ENCODE results near the gene GSTM3. TPM values are rescaled to one million over a fixed set of nuclear protein-coding genes. Genes with fewer than 3 reads are reported as not detected.
"Not testable (repeated sequence)": the region's sequence is repeated elsewhere in the genome, so short reads cannot be mapped to it uniquely, and the experiment has no call there.

Gene GSTM3
- total RNA-seq, 4 donors from 2014 or later: 16.3 to 72.6 (median 32.4) TPM

DNA sequence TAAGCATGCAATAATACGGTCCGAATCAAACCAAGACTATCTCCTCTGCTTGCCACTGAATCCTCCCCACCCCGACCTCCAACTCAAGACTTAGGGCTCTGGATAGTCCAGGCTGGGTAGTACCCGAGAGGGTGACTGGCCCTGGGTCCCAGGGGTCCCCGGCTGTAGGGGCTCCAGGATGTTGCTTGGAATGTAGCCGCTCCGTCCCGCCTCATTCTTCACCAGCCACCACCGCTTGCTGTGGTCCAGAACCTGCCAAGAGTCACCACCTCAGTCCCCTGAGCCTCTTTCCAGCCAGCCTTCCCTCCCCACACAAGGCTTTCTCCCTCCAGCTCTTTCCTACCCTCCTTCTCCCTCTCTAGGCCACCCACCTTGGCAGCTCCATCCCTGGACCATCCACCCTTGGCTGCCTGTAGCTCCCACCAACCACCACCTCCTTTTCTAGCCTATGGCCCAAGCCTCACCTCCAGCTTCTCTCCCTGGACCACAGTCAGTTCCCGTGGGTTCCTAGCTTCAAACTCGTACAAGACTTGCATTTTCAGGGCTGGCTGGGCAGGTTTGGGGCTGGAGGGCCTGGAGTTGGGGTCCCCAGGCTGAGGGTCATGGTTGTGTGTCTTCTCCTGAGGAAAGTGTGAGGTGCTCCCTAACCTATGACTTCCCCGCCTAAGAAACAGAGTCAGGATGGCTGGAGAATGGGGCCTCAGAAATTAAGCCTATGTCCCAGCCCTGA lies 10.9 kb upstream of the GSTM3 start:
- DNase-seq: peak in 1 of 3 donors; percentile 34
- H3K9me3 ChIP-seq: no peaks in the 10 kb centered on the region
- H3K27ac ChIP-seq: no peak overlapping the region
- TF ChIP-seq, protein P1, sequence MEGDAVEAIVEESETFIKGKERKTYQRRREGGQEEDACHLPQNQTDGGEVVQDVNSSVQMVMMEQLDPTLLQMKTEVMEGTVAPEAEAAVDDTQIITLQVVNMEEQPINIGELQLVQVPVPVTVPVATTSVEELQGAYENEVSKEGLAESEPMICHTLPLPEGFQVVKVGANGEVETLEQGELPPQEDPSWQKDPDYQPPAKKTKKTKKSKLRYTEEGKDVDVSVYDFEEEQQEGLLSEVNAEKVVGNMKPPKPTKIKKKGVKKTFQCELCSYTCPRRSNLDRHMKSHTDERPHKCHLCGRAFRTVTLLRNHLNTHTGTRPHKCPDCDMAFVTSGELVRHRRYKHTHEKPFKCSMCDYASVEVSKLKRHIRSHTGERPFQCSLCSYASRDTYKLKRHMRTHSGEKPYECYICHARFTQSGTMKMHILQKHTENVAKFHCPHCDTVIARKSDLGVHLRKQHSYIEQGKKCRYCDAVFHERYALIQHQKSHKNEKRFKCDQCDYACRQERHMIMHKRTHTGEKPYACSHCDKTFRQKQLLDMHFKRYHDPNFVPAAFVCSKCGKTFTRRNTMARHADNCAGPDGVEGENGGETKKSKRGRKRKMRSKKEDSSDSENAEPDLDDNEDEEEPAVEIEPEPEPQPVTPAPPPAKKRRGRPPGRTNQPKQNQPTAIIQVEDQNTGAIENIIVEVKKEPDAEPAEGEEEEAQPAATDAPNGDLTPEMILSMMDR (IDR thresholded peaks at IDR 0.05): no peak
- TF ChIP-seq POLR2A (IDR thresholded peaks at IDR 0.05): no peak
- H3K36me3 ChIP-seq: peaks cover 0 to 58% (median 0%) of the 10 kb centered on the region in 3 donors
- H3K27me3 ChIP-seq: no peaks in the 10 kb centered on the region
- no peak overlapping the region for H3K4me3 ChIP-seq
- H3K4me1 ChIP-seq: no peaks in the 10 kb centered on the region

DNA sequence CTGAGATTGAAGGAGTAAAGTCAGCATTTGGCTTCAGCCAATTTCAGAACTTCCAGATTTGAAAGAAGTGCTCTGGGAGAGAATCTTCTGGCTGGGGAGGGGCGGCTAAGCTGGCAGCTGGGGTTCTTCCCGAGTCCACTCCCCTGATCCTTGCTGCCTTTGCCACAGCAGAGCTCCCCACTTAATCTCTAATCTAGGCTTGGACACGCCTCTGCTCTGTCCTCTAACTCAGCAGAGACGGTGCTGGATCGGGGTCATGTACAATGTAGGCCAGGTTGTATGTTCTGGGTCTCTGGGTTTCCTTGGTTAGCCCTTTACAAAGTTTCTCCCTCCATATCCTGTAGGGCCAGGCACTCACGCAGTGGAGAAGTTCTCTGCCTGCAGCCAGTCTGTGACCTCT lies 10.1 kb upstream of the GSTM3 start:
- no peak for DNase-seq
- Histone ChIP-seq H3K27me3 (no peaks in the 10 kb centered on the region), H3K36me3 (peaks cover 0 to 50% (median 0%) of the 10 kb centered on the region in 3 donors), H3K4me1 (no peaks in the 10 kb centered on the region), H3K4me3 (no peak overlapping the region), H3K9me3 (no peaks in the 10 kb centered on the region), H3K27ac (no peak overlapping the region)
- TF ChIP-seq, protein P1 (IDR thresholded peaks at IDR 0.05): no peak
- no peak for TF ChIP-seq POLR2A (IDR thresholded peaks at IDR 0.05)

DNA sequence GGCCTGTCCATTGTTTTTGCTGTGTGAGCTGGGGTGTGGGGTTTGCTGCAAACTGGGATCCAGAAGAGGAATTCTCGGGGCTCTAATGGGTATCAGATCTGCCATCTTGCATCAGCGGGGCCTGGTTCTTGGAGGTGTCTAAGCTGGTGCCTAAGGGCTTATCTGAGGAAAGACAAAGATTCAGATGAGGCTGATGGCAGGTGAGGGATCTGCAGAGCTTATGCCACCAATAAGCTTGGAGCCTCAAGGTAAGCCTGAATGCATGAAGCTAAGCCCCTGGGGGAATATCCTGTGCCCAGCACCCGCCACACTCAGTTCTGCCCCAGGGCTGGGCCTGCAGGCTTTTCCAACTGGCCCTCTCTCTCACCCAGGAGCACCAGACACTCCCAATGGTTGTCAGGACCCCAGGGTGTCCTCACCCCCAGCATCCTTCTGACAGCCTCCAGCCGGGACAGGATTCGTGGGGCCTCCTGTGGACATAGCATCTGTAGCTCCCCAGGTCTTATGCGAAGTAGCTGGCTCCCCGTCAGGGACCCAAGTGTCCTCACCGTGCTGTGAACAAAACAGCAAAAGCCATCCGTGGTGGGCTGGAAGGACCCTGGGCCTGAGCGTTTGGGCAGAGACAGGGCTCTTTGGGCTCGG lies 9.5 kb upstream of the GSTM3 start:
- Histone ChIP-seq H3K4me3 (no peak overlapping the region), H3K9me3 (no peaks in the 10 kb centered on the region), H3K27me3 (no peaks in the 10 kb centered on the region), H3K36me3 (peaks cover 0 to 45% (median 0%) of the 10 kb centered on the region in 3 donors), H3K27ac (no peak overlapping the region), H3K4me1 (no peaks in the 10 kb centered on the region)
- DNase-seq: no peak
- TF ChIP-seq, protein P1 (IDR thresholded peaks at IDR 0.05): no peak
- TF ChIP-seq POLR2A (IDR thresholded peaks at IDR 0.05): no peak

DNA sequence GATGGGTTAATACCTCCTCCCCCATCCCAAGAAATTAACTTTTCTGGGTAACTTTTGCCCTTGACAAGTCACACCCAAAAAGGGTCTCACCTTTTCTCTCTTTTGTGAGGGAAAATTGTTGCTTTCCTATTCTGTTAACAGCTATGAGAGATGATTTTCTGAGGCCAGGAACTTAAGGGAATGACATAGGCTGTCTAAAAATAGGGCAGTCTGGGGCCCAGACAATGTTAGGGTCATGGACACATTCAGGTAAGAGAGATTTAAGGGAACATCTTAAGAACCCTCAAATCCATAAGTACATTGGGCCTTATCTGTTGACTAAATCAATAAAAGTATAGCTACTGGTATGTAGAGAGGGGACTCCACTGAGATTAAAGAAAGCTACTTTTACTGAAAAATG lies 8.4 kb upstream of the GSTM3 start:
- H3K9me3 ChIP-seq: no peaks in the 10 kb centered on the region
- H3K4me3 ChIP-seq: no peak overlapping the region
- TF ChIP-seq, protein P1 (IDR thresholded peaks at IDR 0.05): no peak
- TF ChIP-seq POLR2A (IDR thresholded peaks at IDR 0.05): no peak
- no peak overlapping the region for H3K27ac ChIP-seq
- DNase-seq: no peak
- H3K36me3 ChIP-seq: peaks cover 0 to 45% (median 0%) of the 10 kb centered on the region in 3 donors
- no peaks in the 10 kb centered on the region for H3K27me3 ChIP-seq
- no peaks in the 10 kb centered on the region for H3K4me1 ChIP-seq

DNA sequence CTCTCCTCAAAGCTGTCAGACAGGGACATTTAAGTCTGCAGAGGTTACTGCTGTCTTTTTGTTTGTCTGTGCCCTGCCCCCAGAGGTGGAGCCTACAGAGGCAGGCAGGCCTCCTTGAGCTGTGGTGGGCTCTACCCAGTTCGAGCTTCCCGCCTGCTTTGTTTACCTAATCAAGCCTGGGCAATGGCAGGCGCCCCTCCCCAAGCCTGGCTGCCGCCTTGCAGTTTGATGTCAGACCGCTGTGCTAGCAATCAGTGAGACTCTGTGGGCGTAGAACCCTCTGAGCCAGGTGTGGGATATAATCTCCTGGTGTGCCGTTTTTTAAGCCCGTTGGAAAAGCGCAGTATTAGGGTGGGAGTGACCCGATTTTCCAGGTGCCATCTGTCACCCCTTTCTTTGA lies 7.5 kb upstream of the GSTM3 start:
- not testable (repeated sequence) for H3K9me3 ChIP-seq, H3K4me1 ChIP-seq, DNase-seq, H3K27me3 ChIP-seq, H3K4me3 ChIP-seq, H3K27ac ChIP-seq
- H3K36me3 ChIP-seq: peaks cover 0 to 40% (median 0%) of the 10 kb centered on the region in 3 donors
